Measurements from ENCODE around the gene COX7A2. TPM values are rescaled to one million over a fixed set of nuclear protein-coding genes. Genes with fewer than 3 reads are reported as not detected.

Gene COX7A2
- total RNA-seq, 2 donors from 2014 or later: 795 to 814 TPM

DNA sequence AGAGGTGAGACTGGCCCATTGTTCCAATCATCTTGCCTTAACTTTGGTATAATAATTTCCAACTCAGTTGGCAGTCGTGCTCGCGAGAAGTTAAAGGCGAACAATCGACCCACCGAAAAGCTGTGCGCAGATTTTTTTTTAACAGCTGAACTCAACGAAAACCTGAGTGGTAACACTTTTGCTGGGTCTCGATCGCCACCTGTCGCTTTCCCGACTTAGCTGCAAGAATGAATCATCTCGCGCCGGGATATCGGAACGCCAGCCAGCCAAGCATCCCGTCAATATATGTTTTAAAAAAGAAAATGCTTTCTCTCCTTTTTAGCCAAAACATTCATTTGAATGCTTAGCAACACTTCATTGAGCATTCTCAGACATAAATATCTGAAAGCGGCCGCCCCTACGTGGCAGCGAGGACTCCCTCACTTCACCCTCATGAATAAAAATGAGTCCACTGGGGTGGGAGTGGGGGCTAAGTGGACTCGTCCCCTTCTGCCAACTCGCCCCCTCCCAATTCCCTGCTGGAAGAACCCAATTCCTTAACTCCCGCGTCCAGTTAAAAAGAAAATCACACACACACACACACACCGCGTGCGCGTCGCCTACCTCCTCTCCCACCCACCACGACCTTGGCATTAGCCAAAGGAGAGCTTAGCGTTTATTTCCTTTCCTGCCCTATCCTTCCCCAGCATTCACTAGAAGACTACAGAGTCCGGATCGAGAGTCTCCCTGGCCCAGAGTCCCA is 39.2 kb downstream of the COX7A2 start:
- Histone ChIP-seq H3K4me3 (peak overlapping the region; percentile 31), H3K27me3 (peaks cover 54% of the 10 kb centered on the region), H3K27ac (peak overlapping the region; percentile 43), H3K36me3 (no peaks in the 10 kb centered on the region), H3K9me3 (no peaks in the 10 kb centered on the region), H3K9ac (ENCODE audit: low read depth in 2 of 2, low read length in 2 of 2) (peak overlapping the region; percentile 47 to 52), H3K4me1 (peaks cover 5% of the 10 kb centered on the region)
- TF ChIP-seq, protein P1, sequence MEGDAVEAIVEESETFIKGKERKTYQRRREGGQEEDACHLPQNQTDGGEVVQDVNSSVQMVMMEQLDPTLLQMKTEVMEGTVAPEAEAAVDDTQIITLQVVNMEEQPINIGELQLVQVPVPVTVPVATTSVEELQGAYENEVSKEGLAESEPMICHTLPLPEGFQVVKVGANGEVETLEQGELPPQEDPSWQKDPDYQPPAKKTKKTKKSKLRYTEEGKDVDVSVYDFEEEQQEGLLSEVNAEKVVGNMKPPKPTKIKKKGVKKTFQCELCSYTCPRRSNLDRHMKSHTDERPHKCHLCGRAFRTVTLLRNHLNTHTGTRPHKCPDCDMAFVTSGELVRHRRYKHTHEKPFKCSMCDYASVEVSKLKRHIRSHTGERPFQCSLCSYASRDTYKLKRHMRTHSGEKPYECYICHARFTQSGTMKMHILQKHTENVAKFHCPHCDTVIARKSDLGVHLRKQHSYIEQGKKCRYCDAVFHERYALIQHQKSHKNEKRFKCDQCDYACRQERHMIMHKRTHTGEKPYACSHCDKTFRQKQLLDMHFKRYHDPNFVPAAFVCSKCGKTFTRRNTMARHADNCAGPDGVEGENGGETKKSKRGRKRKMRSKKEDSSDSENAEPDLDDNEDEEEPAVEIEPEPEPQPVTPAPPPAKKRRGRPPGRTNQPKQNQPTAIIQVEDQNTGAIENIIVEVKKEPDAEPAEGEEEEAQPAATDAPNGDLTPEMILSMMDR (IDR thresholded peaks at IDR 0.05): peak; percentile 46
- intact Hi-C loops (cut with DNase I): loop anchor here (5.0 kb wide), 1 partner anchor 452 kb away; no protein-coding TSS in a partner anchor
- peak; percentile 66 for DNase-seq

DNA sequence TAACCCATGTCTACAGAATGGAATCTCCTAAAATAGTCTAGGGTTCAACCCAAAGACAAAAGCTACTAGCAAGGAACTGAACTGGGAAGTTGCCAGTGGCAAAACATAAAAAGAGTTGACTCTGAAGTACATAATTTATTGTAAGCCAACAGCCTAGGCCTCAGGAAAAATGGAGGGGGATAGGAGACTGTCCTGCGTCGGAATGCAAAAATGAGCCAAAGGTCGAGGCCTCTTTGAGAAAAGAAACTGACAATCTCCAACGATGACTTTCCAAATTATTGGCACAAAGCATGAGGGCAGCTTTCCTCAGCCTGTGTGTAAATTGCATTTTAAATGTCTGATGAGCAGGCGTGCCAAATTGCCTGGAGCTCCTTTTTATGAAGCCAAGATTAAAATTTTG is 39.9 kb downstream of the COX7A2 start:
- Histone ChIP-seq H3K4me1 (peaks cover 5% of the 10 kb centered on the region), H3K9ac (ENCODE audit: low read depth in 2 of 2, low read length in 2 of 2) (no peak overlapping the region), H3K36me3 (no peaks in the 10 kb centered on the region), H3K9me3 (no peaks in the 10 kb centered on the region), H3K4me3 (peak overlapping the region; percentile 31), H3K27me3 (peaks cover 54% of the 10 kb centered on the region), H3K27ac (no peak overlapping the region)
- no peak for DNase-seq
- intact Hi-C loops (cut with DNase I): loop anchor here (5.0 kb wide), 1 partner anchor 451 kb away; no protein-coding TSS in a partner anchor
- TF ChIP-seq, protein P1 (IDR thresholded peaks at IDR 0.05): no peak

DNA sequence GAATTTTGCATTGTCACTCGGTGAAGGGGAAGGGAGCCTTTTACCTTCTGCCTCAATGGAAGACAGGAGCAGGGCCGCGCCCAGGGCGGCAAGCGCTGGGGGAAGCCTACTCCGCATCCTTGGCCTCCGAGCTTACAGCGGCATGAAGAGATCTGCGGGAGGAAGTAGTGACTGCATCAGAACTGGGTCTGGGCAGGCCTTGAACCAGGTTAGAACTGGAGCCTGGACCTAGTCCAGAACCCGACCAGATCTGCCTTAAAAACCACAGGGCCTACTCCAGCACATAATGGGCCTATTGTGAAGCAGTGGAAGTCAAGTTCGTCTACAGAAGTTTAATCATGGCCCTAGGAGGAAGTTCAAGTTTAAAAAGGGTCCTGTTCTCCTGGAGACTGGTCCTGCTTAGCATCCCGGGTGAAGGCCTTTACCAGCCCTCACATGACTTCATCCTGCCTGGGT is 40.9 kb downstream of the COX7A2 start:
- peaks cover 46% of the 10 kb centered on the region for H3K27me3 ChIP-seq
- intact Hi-C loops (cut with DNase I): loop anchor here (5.0 kb wide), 1 partner anchor 450 kb away; no protein-coding TSS in a partner anchor
- no peak overlapping the region for H3K4me3 ChIP-seq
- H3K9ac ChIP-seq (ENCODE audit: low read depth in 2 of 2, low read length in 2 of 2): no peak overlapping the region
- H3K36me3 ChIP-seq: no peaks in the 10 kb centered on the region
- no peak overlapping the region for H3K27ac ChIP-seq
- H3K4me1 ChIP-seq: peaks cover 5% of the 10 kb centered on the region
- no peaks in the 10 kb centered on the region for H3K9me3 ChIP-seq
- TF ChIP-seq, protein P1 (IDR thresholded peaks at IDR 0.05): no peak
- DNase-seq: no peak

DNA sequence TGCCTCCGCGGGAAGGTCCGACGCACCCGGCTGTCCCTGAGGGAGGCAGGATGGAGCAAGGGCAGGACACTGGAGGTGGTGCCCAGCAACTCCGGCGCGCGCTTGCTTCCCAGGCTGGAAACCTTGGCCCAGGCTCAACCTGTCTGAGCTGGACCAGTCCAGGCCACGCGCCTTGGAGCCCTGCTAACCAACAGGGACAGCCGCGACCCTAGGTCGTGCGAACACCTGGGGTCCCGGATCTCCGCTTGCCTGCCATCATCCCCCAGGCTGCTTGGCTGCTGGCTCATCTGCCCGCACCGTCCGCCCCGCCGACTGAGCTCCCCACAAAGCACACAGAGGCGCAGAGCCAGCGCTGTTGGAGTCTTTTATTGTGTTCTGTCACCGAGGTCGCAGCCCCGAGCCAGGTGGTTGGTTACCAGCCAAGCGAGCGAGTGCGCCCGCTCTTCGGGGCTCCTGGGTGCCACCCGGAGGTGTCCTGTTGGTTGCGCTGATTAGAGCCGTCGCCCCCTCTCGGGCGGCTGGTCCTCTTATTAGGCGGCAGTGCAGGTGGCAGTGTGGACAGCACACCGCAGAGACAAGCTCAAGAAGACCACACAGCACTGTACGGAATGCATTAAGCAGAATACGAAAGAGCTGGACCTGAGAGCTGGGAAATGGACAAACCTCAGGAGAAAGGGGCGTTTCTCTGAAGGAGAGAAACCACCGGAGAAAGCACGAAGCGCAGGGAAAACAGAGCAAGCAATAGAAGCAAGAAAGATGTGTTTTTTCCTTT is 41.5 kb downstream of the COX7A2 start:
- no peak overlapping the region for H3K9ac ChIP-seq (ENCODE audit: low read depth in 2 of 2, low read length in 2 of 2)
- no peak overlapping the region for H3K27ac ChIP-seq

DNA sequence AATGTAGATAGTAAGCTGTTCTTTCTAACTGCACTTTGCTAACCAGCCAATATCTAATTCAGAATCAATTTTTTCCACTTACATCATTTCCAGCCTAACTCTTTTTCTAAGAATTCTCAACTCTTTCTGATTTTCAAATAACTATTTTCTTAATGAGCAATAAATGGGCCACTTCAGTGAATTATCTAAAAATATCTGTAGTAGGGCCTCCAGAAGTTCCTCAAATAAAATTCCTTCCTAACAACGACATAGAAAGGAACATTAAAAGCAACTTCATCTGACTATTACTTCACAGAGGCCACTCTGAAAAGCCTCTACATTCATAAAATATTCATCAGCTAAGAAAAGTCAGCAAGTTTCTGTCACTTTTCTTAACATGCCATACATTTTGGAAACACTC is 42.6 kb downstream of the COX7A2 start:
- H3K9ac ChIP-seq (ENCODE audit: low read depth in 2 of 2, low read length in 2 of 2): no peak overlapping the region
- peaks cover 2% of the 10 kb centered on the region for H3K4me1 ChIP-seq
- TF ChIP-seq, protein P1 (IDR thresholded peaks at IDR 0.05): no peak
- H3K36me3 ChIP-seq: no peaks in the 10 kb centered on the region
- H3K27me3 ChIP-seq: peaks cover 30% of the 10 kb centered on the region
- no peak overlapping the region for H3K27ac ChIP-seq
- intact Hi-C loops (cut with DNase I): loop anchor here (5.0 kb wide), 1 partner anchor 449 kb away; no protein-coding TSS in a partner anchor
- no peak overlapping the region for H3K4me3 ChIP-seq
- no peak for DNase-seq
- no peaks in the 10 kb centered on the region for H3K9me3 ChIP-seq

More for the DNA sequence above, 41.5 kb downstream of the COX7A2 start:
- TF ChIP-seq, protein P1 (IDR thresholded peaks at IDR 0.05): no peak
- H3K4me1 ChIP-seq: peaks cover 5% of the 10 kb centered on the region
- no peaks in the 10 kb centered on the region for H3K36me3 ChIP-seq
- intact Hi-C loops (cut with DNase I): loop anchor here (5.0 kb wide), 1 partner anchor 450 kb away; no protein-coding TSS in a partner anchor
- H3K4me3 ChIP-seq: no peak overlapping the region
- no peak for DNase-seq
- H3K27me3 ChIP-seq: peaks cover 40% of the 10 kb centered on the region
- H3K9me3 ChIP-seq: no peaks in the 10 kb centered on the region

Measured in colonic mucosa (tissue), 4 donors.